HG03139 (cell line): ENCODE results near the gene TMA16.
A peak's percentile ranks its signal among the peaks of the same experiment; 100 is the strongest.

ENCODE experiments used
- ATAC-seq: cut with Tn5 transposase; IDR thresholded peaks from one replicate; pipeline ENCODE4 v1.9.1; 2021; ENCODE audit not compliant: unreplicated experiment

Gene TMA16

DNA sequence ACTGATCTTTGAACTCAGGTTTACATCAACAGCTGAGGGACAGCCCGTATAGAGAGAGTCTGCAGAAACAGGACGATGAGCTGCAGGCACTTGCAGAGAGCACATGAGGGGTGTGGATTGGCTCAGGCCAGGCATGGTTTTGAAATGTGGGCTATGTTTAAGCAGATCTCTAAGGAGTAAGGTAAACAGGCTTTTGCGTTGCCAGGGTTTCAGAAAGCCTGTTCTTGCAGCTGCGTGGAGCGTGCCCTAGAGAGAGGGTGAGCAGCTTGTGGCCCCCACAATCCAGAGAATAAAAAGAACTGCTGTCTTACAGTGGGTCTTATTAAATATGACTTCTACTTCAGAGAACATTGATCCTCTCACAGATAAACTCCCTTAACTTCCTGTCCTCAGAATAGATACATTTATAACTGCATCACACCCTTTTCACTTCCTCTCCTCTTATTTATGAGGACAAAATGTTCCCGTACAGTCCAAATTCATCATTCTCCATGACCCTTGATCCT, 64.1 kb downstream of the TMA16 start:
- peak; percentile 59 for ATAC-seq

DNA sequence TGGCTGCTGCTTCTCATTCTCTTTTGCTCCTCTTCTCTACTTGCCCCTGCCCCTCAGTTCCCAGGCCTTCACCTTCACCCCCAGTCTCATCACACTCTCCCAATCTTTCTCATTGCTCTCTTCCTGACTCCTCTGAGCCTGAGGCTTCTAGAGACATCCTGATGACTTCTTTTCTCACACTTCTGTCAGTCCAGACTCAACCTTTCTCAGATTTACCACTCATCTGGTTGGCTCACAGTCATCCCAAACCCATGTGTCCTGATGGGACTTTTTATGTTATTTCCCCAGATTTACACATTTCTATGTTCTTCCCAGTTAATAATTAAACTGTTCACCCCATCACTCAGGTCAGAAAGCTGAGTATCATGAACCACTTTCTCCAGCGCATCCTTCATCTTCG, 68.0 kb downstream of the TMA16 start:
- ATAC-seq: no peak

DNA sequence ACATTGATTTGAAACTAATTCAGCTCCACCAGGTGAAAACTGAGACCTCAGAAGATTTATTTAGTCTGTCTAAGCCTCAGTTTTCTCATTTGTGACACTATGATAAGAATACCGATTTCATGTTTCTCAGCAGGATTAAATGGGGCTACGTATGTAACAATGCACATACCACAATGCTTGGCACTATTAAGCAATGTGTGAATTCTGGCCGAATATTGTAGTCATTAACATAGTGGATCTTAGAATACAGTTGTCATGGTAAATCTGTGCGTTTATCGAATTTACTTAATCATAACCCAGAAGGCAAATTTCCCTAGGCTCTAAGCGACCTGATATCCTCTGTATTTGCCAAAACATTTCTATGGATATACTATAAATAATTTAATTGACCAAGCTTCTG, 69.1 kb downstream of the TMA16 start:
- ATAC-seq: no peak

DNA sequence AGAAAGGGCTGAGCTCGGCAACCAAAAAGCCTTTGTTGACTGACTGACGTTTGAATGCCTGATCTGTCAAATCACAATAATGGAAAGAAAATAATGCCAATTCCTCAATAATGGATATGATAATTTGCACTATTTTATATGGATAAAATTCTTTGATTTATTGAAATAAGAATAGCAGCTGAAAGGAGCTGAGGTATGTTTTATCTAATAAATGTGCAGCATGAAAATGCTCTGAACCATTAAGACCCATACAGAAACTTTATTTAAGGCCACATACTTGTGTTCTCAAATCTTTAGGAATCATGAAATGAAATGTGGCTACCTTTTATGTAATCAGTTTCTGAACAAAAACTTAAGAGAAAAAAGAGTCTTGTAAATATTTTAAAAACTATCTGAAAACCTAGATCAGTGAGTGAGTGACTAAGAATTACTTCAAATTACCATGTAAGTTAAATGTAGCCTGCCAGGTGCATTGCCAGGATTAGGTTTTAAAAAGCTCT, 69.8 kb downstream of the TMA16 start:
- no peak for ATAC-seq

DNA sequence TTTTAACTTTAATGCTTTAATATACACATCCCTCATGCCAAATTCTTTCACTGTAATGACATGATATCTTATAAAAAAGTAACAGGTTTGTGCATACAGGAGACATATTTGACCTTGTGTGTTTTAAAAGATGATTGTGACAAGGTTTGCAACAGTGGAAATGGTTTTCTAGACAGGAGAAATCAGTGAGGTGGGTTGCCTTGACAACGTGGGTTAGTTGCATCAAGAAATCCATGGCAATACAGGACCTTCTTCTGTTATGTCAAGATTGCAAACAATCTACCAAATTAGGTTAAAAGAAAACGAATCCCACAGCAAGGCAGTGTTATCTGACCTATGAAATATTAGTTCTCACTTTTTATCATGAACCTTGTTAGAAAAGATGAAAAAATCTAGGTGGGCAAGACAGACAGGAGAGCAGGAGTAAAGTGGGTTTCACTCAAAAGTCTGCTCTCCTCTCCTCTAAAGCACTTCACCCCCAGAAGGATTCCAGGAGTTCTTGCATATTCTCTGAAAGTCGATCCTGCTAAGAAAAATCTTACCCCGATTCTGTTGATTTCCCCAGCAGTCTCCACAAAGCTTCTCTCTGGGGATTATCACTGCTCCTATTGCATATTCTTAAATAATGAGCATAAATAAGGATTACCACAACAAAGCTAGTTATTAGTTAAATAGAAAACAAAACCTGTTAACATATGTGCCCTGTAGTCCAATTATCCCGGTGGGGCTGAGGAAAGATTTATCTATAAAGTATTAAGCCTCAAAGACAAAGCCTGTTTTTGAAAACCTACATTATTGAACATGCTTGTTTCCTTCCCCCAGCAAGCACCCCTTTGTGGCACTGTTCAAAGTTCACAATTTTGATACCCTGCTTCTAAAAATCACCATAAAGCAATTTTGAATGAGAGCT, 71.0 kb downstream of the TMA16 start:
- no peak for ATAC-seq

DNA sequence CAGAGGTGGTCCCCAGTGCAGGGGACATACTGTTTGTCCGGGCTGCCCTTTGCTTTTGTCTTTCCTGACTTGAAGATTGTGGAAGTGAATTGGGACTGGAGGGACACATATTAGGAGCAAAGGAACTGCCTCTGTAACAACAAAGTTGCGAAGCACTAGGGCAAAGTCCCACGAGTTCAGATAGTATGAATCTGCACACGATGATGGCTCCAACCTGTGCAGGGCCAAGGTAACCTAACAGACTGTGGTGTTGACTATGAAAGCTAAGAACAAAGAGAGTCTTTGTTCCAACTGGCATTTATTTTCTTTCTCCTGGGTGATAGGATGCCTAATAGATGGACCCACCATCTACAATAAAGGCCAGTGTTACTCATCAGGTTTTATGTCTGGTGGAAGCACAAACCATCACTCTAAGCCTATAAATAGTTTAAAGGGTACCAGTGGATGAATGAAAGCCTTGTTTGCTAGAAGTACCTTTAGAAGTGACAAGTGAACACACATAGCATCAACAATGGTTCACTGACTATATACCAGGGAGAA, 71.8 kb downstream of the TMA16 start:
- no peak for ATAC-seq

DNA sequence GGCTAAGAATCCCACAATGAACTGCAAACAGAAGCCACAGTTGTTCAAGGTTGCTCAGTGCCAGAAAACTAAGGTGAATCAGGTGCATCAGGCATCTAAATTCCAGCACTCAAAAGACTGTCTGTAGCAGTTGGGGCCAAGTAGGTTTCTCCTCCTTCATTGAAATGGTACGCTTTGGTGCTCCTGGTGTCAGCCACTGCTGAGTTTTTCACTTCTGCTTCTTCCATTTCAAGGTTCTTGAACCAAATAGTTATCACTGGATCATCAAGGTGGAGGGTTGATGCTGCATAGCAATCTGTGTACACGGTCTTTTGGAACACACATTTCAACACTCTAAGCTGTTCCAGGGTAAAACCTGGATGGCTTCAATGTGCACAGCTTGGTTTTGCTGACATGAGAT, 74.4 kb downstream of the TMA16 start:
- no peak for ATAC-seq
